GM19324 (cell line): ENCODE results near the gene NFATC2.

ENCODE experiments used
- ATAC-seq: cut with Tn5 transposase; IDR thresholded peaks from one replicate; pipeline ENCODE4 v1.9.1; 2021; ENCODE audit warnings: mild to moderate bottlenecking, moderate library complexity; ENCODE audit not compliant: unreplicated experiment, low FRiP score

NFATC2 gene

DNA sequence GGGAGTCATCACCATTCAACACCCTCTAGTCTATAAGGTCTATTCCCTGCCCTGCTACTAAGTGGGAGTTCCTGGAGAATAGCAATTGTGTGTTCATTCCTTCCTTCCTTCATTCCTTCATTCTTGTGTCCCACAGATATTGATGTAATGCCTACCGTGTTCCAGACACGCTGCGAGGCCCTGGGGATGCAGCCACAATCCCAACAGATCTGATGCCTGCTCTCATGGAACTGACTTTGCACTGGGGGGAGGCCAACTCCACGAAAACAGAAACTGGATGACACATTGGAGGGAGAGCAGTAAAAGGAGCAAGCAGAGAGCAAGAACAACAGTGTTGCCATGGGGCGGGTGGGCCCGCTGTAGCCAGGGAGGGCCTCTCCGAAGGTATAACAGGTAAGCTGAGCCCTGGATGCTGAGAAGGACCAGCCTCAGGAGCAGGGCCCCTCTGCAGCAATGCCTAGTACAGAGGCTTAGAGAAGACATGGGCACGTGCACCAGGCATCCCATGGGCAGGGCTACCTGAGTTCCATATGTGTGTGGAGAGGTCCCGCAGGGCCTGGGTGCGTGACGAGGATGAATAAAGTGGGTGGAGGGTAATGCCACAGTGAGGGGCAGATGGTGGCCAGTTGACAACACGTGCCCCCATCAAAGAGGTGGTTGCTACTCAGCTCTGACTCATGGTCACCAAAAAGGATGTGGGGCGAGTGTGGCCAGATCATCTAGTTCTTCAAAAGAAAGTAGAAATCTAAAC, 173.9 kb downstream of the NFATC2 start:
- ATAC-seq: no peak

DNA sequence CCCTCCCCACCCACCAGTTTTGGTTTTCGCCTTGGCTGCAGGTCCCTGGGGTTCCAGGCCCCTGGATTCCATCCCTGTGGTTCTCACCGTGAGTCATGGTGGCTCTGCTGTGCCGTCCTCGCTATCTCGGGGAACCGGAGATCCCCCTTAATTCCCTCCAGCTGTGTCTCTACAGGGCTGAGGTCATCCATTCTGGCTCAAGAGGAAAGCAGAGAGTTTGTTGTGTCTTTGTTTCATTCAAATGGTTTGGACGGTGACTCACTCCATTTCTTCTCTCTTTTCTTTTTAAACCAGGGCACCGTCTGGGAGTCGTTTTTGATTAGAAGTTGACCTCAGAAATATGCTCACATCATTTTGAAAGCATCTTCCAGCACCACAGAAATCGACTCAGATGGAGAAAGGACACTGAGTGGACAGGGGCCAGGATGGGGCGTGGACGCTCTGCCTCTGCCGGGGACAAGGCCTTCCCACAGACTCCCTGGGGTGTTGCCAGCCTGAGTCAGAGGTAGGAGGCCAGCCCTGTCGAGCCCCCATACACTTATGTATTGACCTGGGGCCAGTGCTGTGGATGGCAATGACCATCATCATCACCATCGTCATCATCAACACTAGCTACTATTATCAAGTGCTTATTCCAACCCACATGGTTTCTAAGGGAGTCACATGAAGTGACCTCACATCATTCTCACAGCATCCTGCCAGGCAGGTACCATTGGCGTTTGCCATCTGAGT, 176.2 kb downstream of the NFATC2 start:
- ATAC-seq: no peak

DNA sequence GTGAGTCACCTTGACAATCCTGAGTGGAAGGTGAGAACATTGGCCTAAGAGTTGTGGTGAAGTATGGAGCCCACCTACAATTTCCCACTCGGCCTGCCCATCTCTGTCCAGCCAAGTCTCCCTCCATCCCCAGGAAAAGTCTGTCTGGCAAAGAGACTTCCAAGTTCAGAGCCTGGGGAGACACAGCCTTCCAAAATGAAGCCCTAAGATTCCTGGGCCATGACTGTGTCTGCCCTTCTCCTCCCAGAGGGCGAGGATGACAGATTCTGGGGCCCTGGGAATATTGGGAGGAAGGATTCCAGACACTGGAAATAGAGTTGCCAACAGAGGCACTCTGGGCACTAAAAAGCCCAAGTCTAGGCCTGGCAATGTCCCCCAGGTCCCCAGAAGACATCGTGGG, 176.8 kb downstream of the NFATC2 start:
- no peak for ATAC-seq

DNA sequence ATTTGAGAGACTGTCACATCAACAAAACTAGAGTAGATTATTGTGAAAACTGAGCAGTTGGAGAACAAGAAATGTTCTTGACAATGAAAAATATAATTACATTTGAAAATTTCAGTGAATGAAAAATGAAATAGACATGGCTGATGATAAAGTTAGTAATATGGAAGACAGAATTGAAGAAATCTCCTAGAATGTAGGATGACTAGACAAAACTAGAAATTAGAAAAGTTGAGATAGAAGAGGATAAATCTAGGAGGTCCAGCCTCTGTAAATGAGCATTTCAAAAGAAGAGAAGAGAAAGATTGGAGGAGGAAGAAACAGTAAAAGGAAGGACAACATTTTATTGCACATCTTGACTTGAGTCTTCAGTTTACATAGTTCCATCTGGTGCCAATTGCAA, 178.7 kb downstream of the NFATC2 start:
- ATAC-seq: no peak

DNA sequence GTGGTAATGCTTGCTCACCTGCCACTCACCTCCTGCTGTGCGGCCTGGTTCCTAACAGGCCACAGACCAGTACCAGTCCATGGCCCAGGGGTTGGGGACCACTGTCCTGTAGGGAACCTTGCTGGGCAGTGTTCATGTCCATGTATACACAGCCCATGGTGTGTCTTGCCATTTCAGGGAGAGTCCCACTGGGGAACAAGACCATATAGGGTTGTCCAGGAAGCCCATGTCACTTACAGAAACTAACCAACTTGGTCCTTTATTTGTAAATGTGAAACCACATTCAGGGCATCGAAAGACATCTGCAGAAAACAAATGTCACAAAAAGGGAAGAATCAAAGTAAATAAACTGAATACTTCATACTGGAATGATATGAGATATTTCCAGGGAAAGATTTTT, 179.1 kb downstream of the NFATC2 start:
- no peak for ATAC-seq

DNA sequence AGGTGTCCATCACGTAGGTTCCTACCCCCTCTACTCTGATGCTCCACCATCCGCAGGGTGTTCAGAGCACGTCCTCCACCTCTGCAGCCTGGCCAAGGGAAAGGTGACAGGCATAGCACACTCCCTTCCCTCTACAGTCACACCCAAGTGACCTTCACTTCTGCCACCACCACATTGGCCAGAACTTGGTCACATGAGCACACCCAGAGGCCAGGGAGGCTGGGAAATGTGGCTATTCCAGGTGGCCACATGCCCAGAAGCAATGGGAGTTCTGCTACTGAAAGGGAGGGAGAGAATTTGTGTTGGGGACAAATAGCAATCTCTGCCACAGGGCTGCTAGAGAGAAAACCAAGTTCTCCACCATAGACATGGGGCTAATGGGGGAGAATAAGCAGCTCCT, 180.3 kb downstream of the NFATC2 start:
- ATAC-seq: no peak

DNA sequence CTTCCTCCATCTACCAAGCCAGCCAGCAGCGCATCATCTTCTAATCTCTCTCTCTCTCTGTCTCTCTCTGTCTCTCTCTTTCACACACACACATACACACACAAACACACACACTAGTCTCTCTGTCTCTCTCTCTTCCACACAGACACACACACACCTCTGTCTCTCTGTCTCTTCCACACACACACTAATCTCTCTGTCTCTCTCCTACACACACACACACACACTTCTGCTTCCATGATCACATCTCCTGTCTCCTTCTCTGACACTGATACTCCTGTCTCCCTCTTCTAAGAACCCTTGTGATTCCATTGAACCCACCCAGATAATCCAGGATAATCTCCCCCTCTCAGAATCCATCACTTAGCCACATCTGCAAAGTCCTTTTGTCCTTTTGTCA, 181.3 kb downstream of the NFATC2 start:
- no peak for ATAC-seq

DNA sequence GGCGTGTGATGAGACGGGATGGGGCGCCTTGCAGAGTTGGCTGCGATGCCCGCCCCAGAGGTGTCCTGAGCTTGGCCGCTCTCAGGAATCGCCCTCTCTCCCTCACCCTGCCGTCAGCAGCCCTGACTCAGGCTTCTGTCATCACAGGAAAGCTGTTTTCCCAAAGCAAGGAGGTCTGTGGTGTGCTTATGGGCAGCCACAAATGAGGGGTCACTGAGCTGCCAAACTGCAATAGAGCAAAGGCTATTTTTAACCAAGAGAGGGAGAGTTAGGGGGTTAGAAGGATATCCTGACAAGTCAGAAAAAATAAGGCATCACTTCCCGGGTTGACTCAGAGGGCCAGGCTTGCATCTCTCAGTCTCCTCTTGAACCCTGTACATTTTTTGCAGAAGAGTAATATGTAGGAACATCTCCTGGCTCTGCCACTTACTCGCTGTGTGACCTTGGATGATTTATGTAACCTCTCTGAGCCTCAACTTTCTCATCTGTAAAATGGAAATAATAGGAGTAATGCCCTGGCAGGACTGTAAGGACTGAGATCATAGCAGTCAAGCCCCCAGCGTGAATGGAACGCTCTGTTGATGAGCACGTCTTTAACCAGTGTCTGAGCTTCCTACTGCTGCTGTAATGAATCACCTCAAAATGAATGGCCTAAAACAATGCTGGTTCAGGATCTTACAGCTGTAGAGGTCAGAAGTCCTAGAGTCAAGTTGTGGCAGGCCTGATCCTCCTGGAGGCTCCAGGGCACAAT, 181.9 kb downstream of the NFATC2 start:
- no peak for ATAC-seq

DNA sequence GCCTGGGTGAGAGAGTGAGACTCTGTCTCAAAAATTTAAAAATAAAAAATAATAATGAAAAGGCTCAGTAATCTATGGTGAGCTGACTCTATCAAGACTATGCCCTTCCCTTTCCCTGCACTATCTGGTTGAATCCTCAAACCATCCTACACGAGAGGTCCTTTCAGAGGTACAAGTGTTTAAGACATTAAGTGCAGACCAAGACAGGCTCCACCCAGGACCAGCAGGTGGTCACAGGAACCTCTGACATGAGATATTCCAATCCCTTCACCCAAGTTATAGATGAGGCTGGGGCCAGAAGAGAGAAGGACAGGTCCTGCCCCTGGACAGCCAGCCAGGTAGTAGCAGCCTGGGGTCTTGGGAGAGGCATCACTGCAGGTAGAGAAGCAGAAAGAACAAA, 182.6 kb downstream of the NFATC2 start:
- no peak for ATAC-seq

DNA sequence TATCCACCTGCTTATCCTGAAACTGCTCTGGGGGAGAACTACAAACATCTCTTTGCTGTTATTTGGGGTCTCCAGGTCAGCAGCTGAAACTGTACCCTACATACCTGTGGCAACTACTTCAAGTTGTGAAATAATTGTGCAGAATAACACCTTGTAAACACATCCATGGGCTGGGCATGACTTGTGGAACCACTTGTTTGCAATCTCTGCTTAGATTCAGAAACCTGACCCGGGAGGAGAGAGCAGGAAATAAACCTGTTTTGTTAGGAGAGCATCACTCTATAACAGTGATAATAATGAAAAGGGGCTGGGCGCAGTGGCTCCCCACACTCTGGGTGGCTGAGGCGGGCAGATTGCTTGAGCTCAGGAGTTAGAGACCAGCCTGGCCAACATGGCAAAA, 183.1 kb downstream of the NFATC2 start:
- no peak for ATAC-seq

DNA sequence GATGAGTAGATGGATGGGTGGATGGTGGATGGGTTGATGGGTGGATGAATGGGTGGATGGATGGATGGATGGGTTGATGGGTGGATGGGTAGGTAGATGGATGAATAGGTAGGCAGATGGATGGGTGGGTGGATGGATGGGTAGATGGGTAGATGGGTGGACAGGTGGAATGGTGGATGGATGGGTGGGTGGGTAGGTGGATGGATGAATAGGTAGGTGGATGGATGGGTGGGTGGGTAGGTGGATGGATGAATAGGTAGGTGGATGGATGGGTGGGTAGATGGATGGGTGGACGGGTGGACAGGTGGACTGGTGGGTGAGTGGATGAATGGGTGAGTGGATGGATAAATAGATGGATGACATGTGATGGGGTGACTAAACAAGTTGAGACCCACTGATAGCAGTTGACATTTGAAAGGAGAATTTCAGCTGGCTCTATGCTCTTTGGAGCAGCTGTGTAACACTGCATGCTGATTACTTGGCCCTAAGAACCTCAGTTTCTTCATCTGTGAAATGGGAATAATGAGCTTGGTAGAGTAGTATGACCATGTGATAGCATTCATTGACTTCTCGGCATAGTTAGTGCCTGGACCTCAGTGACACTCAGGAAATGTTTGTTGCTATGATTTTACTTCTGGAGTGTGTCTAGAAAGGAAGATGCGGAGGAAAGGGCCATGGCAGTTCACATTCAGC, 184.3 kb downstream of the NFATC2 start:
- ATAC-seq: no peak

DNA sequence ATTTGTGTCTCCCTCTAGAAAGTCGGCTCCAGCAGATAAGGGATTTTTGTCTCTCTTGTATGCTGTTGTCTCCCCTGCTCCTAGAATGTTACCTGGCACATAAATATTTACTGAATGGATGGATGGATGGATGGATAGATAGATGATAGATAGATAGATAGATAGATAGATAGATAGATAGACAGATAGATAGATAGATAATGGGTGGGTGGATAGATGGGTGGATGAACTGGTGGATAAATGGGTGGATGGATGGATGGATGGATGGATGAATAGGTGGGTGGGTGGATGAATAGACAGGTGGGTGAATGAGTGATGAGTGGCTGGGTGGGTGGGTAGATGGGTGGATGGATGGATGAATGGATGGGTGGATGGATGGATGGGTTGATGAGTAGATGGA, 185.0 kb downstream of the NFATC2 start:
- no peak for ATAC-seq

DNA sequence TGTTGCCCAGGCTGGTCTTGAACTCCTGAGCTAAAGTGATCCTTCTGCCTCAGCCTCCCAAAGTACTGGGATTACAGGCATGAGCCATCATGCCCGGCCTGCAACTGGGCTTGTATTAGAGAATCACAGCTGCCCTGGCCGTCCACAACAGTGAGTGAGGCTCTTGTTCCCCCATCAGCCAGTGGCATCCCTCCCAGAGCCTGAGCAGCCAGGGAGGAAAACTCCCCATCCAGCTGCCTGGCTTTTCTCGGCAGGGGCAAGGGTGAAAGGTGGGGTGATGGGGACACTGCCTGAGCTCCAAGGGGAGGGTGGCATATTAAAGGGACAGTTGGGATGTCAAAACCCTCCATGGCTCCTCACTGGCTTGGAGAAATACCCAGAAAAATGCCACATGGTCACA, 185.6 kb downstream of the NFATC2 start:
- ATAC-seq: no peak

DNA sequence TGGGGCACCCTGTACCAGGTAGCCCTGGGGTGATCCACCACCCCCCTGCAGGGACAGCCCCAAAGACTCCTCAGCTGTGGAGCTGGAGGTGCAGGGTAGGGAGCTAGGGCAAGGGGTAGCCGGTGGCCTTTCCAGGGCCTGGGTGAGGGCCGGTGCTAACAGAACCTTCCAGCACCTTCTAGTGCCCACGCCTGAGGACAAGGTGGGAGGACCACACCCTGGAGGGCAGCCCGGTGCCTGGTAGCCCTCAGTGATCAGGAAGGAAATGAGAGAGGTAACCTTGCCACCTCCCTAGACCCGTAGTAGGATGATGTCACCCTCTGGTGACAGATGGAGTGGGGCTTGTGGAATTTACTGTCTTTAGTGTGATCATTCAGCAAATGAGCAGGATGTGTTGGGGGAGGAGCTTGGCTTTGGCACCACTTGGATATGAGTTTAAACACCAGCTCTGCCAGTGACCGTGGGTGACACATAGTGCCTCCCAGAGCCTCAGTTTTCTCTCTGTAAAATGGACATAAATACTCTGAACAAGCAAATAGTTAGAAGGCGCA, 187.7 kb downstream of the NFATC2 start:
- no peak for ATAC-seq

DNA sequence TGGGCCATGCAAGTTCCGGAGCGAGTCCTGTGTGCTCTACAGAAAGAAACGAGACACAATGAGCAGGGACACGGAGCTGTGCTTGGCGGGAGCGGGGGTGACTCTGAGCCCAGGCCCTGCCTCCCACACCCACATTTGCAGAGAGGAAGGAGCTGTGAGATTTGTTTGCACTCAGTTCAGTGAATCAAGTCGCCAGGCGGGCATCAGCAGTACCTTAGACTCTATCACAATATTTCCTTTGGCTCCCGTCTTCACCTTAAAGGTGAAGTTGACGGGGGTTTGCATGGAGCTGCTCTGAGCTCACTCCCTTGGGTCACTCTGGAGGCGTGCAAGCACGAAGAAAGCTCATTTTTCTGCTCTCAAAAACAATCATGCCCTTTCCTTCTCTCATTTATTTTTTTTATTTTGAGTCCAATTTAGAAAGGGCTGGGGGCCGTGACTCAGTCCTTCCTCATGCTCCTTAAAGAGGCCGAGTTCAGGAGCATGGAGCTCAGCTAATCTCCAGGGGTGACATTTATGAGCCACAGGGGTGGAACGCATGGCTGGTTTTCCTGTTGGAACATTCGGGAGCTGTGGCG, 188.2 kb downstream of the NFATC2 start:
- no peak for ATAC-seq

DNA sequence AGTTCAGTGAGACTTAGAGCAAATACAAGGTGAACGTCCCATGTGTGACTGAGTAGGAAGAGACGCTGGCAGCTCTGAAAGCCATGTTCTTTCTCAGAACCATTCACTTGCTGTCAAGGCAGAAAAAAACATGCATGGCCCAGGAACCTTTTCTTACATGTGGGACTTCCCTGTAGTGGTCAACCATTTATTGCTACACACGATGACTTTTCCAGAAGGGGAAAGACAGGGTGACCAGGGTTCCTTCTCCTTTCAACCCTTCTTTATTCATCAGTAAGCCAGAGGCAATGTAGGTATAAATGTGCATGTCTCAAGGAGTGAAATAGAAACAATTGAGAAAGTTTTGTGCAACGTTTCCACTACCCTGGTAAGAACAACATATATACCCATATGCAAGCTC, 189.0 kb downstream of the NFATC2 start:
- ATAC-seq: no peak

DNA sequence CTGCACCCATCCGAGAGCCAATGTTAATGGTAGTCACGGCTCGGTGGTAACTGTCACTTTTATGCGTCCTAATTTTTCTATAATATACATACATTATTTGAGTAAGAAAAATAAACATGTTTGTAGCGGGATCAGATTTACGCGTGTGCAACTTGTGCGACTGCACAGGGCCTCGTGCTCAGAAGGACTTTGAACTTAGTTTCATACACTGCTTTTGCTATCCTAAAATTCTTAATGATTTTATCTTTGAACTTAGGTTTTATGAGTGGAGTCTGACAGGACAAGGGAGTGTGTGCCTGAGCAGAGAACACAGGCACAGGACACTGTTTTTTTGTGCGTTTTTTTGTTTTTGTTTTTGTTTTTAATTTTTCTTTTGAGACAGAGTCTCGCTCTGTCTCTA, 189.7 kb downstream of the NFATC2 start:
- no peak for ATAC-seq

DNA sequence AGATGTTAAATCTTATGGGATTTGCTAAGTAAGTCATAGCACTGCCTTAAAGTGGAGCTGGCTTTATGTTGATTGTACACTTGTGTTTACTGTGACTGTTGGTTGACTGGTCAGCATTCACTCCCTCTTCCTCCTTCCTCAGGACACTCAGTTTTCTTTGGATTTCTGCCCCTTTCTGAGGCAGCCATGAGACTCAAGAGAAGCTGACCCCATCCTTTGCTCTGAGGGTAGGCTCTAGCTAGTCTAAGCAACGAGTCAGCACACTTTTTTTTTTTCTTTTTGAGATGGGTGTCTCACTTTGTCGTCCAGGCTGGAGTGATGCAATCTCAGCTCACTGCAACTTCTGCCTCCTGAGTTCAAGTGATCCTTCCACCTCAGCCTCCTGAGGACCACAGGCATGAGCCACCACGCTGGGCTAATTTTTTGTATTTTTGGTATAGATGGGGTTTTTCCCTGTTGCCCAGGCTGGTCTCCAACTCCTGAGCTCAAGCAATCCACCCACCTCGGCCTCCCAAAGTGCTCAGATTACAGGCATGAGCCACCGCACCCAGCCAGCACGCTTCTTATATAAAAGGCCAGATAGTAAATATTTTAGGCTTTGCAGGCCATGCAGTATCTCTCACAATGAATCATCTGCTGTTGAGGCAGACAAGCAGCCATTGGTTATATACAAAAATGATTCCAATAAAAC, 191.4 kb downstream of the NFATC2 start:
- ATAC-seq: no peak

DNA sequence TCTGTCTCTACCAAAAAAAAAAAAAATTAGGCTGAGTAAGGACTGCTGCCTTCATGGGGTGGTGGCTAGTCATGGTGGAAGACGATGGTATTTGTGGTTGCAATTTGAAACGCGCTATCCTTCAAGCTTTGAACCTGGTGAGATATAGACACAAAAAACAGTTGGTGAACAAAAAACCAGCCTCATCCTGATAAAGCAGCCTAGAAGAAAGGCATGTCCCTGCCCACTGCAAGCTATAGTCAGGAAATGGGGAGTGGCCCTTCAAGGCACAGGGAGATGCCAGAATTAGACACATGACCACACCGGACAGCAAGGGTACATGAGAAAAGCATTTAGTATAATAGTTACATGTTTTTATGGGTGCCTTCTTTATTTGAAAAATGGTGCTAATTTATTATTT, 193.6 kb downstream of the NFATC2 start:
- no peak for ATAC-seq

DNA sequence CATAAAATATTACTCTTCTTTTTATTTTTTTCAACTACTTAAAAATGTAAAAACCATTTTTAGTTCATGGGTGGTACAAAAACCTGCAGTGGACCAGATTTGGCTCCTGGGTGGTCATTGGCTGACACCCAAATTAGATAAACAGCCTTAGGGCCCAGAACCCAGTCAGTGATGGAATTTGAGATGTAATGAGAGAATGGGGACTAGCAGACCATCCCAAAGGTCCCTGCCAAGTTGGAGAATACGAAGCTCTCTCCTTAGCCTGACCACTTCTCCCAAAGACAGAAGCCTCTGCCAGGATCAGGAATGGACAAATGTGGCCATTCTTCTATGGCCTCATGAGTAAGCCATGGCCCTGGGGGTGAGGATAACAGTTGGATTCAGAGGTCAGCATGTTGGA, 194.7 kb downstream of the NFATC2 start:
- ATAC-seq: no peak
